Fibroblast of lung (primary cell): ENCODE results near the gene OCA2. TPM values are rescaled to one million over a fixed set of nuclear protein-coding genes. Genes with fewer than 3 reads are reported as not detected.

ENCODE experiments used
- DNase-seq, 2 donors: peaks; one replicate each; pipeline versions ENCODE4 v3.0.0 to v3.0.0-alpha.2; 2010; ENCODE audit warnings: low read depth in 2 of 2
- H2AFZ ChIP-seq: 2 replicates; pipeline ENCODE4 v1.5.1; 2012; ENCODE audit warnings: low read length, control low read depth, inconsistent platforms
- H3K27ac ChIP-seq: 2 replicates; pipeline ENCODE4 v1.5.1; 2011; ENCODE audit warnings: low read length, control low read depth; ENCODE audit not compliant: insufficient read depth
- H3K27me3 ChIP-seq: 2 replicates; pipeline ENCODE4 v1.5.1; 2011; ENCODE audit warnings: mild to moderate bottlenecking, low read length; ENCODE audit not compliant: control insufficient read depth, insufficient read depth
- H3K36me3 ChIP-seq: 2 replicates; pipeline ENCODE4 v1.5.1; 2011; ENCODE audit warnings: low read length; ENCODE audit not compliant: control insufficient read depth, insufficient read depth
- H3K4me1 ChIP-seq: 2 replicates; pipeline ENCODE4 v1.5.1; 2011; ENCODE audit warnings: low read length; ENCODE audit not compliant: control insufficient read depth, insufficient read depth; ENCODE audit errors: extremely low read depth
- H3K4me2 ChIP-seq: 2 replicates; pipeline ENCODE4 v1.5.1; 2011; ENCODE audit warnings: low read length, control low read depth; ENCODE audit not compliant: insufficient read depth; ENCODE audit errors: extremely low read depth
- H3K4me3 ChIP-seq, 4 experiments: fragments of 200-600 bp in 1 of 4; sonication (generic) in 1 of 4; replicated peaks in 1 of 4; 2 replicates each; pipeline ENCODE4 v1.5.1; 2011 to 2016; ENCODE audit warnings: low read length in 4 of 4, low read depth in 3 of 4, mild to moderate bottlenecking in 3 of 4, control low read depth in 2 of 4, inconsistent platforms in 1 of 4, mixed read lengths in 1 of 4; ENCODE audit not compliant: insufficient read depth in 1 of 4; ENCODE audit errors: control extremely low read depth in 1 of 4
- H3K79me2 ChIP-seq: 2 replicates; pipeline ENCODE4 v1.5.1; 2012; ENCODE audit warnings: mild to moderate bottlenecking, low read length, inconsistent platforms; ENCODE audit not compliant: control insufficient read depth, insufficient read depth
- H3K9ac ChIP-seq: 2 replicates; pipeline ENCODE4 v1.5.1; 2011; ENCODE audit warnings: mild to moderate bottlenecking, low read length, control low read depth; ENCODE audit not compliant: insufficient read depth
- H3K9me3 ChIP-seq: 2 replicates; pipeline ENCODE4 v1.5.1; 2012; ENCODE audit warnings: low read depth, low read length; ENCODE audit not compliant: control insufficient read depth, insufficient read depth
- H4K20me1 ChIP-seq: 2 replicates; pipeline ENCODE4 v1.5.1; 2011; ENCODE audit warnings: low read length; ENCODE audit not compliant: control insufficient read depth, insufficient read depth; ENCODE audit errors: extremely low read depth
- EZH2 ChIP-seq: IDR thresholded peaks from 2 replicates; pipeline ENCODE4 v1.5.1; 2012; ENCODE audit warnings: low read length, control low read depth, mild to moderate bottlenecking; ENCODE audit errors: missing control alignments
- polyA plus RNA-seq, 2 donors: library from polyadenylated mRNA; depleted of rRNA in 1 of 2; stranded (reverse) in 1 of 2; unstranded in 1 of 2; fragments of >200 nt; gene quantifications; 2 replicates each; pipeline ENCODE4 v1.2.1, GENCODE V29; 2011 to 2012; ENCODE audit warnings: missing spikeins in 1 of 2
- total RNA-seq: library from RNA; depleted of rRNA; stranded (reverse); fragments of >200 nt; gene quantifications from 2 replicates; pipeline ENCODE4 v1.2.1, GENCODE V29; 2014
- TF ChIP-seq, protein P1 (sequence below), 2 donors: IDR thresholded peaks in 1 of 2; conservative IDR thresholded peaks in 1 of 2; 1 replicate in 1 of 2; 2 replicates in 1 of 2; pipeline ENCODE4 v1.5.1; 2011 to 2012; ENCODE audit warnings: low read length in 2 of 2, control low read depth in 1 of 2, inconsistent platforms in 1 of 2, low read depth in 1 of 2, mild to moderate bottlenecking in 1 of 2

The OCA2 gene
- total and polyA plus RNA-seq, 2 donors (not counting 1 experiment from before 2014, with no cell fraction given) = not detected

DNA sequence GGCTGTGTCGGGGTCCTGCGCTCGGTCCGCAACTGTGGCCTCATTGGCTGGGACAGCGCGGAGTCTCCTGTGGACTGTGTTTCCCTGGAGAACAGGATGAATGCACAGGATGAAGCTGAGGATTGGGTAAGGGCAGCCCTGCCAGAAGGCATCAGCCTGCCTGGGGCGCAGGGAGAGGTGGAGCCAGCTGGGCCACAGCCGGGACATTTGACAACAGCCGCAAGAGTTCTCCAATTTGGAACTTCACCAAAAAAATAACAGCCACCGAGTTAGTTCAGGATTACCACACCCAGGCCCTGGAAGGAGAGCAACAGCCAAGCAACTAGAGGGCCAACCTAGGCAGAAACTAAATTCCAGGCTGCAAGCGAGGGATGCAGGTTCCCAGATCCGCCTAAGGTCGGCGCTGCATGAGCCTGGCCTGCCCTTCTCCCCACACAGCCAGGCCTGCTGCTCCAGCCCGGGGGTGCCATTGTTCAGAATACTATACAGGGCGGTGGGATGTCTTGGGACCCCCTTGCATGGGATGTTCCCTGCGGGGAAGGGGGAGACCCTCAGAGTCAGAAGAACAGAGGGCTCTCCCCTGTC lies 229.3 kb downstream of the OCA2 start:
- Histone ChIP-seq H3K79me2 (no peaks in the 10 kb centered on the region), H3K27me3 (no peaks in the 10 kb centered on the region), H3K4me2 (no peak overlapping the region), H3K36me3 (no peaks in the 10 kb centered on the region), H3K9me3 (no peaks in the 10 kb centered on the region), H3K4me1 (no peaks in the 10 kb centered on the region), H3K27ac (no peak overlapping the region), H2AFZ (no peak overlapping the region), H4K20me1 (no peaks in the 10 kb centered on the region), H3K9ac (no peak overlapping the region), H3K4me3 (no peak overlapping the region)
- no peak for DNase-seq
- TF ChIP-seq, protein P1, sequence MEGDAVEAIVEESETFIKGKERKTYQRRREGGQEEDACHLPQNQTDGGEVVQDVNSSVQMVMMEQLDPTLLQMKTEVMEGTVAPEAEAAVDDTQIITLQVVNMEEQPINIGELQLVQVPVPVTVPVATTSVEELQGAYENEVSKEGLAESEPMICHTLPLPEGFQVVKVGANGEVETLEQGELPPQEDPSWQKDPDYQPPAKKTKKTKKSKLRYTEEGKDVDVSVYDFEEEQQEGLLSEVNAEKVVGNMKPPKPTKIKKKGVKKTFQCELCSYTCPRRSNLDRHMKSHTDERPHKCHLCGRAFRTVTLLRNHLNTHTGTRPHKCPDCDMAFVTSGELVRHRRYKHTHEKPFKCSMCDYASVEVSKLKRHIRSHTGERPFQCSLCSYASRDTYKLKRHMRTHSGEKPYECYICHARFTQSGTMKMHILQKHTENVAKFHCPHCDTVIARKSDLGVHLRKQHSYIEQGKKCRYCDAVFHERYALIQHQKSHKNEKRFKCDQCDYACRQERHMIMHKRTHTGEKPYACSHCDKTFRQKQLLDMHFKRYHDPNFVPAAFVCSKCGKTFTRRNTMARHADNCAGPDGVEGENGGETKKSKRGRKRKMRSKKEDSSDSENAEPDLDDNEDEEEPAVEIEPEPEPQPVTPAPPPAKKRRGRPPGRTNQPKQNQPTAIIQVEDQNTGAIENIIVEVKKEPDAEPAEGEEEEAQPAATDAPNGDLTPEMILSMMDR (conservative IDR thresholded peaks at IDR 0.05 in 1 of 2, IDR thresholded peaks at IDR 0.05 in 1 of 2; ENCODE audit: low read depth in 1 of 2, low read length in 2 of 2) = no peak
- TF ChIP-seq EZH2 = no peak

DNA sequence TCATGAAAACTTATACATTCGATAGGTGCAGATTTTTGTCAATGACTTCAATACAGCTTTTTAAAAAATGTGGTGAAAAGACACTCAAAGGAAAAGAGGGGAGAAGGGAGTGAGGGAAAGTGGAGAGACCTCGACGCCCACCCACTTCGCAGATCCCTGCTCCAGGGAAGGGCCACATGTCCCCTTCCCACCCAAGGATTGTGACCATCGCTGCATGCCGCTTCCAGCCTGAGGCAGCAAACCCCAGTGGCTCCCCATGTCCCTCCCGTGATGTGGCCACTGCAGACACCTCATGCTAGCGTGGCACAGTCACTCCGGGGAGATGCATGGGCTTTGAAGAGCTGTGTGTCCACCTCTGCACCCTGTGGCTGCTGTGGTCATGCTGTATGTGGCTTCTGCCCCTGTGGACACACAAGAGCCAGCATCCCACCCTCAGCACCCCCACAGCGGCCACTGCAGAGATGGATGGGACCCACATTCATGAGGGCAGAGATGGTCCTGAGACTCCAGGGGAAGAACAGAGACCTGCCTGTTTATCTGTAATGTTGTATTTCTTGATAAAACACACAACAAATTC lies 230.2 kb downstream of the OCA2 start:
- H3K36me3 ChIP-seq = no peaks in the 10 kb centered on the region
- H3K27me3 ChIP-seq = no peaks in the 10 kb centered on the region
- H3K4me1 ChIP-seq = no peaks in the 10 kb centered on the region
- H2AFZ ChIP-seq = no peak overlapping the region
- no peaks in the 10 kb centered on the region for H4K20me1 ChIP-seq
- no peak overlapping the region for H3K9ac ChIP-seq
- no peak overlapping the region for H3K27ac ChIP-seq
- H3K9me3 ChIP-seq = no peaks in the 10 kb centered on the region
- no peak overlapping the region for H3K4me2 ChIP-seq
- DNase-seq = no peak
- TF ChIP-seq, protein P1 (conservative IDR thresholded peaks at IDR 0.05 in 1 of 2, IDR thresholded peaks at IDR 0.05 in 1 of 2; ENCODE audit: low read depth in 1 of 2, low read length in 2 of 2) = no peak
- no peak for TF ChIP-seq EZH2
- no peaks in the 10 kb centered on the region for H3K79me2 ChIP-seq
- H3K4me3 ChIP-seq = no peak overlapping the region

DNA sequence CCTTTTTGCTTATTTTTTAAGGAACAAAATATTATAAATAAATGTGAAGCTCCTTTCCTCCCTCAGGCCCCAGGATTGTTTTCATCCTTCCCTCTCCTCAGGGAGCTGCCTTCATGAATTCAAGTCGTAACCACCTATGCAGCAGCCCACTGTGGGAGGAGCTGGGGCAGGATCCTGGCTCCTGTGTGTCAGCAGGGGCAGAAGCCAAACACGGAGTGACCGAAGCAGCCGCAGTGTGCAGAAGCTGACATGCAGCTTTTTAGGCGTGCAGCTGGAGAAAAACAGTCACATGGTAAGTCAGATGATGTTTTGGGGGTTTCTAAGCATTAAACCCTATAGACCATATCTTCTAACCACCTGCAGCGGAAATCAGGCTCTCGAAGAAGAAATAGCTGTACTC lies 231.3 kb downstream of the OCA2 start:
- H3K9me3 ChIP-seq = no peaks in the 10 kb centered on the region
- H3K4me3 ChIP-seq = no peak overlapping the region
- H3K27me3 ChIP-seq = no peaks in the 10 kb centered on the region
- H3K27ac ChIP-seq = no peak overlapping the region
- H3K79me2 ChIP-seq = no peaks in the 10 kb centered on the region
- no peaks in the 10 kb centered on the region for H3K36me3 ChIP-seq
- no peak overlapping the region for H2AFZ ChIP-seq
- no peak overlapping the region for H3K4me2 ChIP-seq
- H3K4me1 ChIP-seq = no peaks in the 10 kb centered on the region
- TF ChIP-seq, protein P1 (conservative IDR thresholded peaks at IDR 0.05 in 1 of 2, IDR thresholded peaks at IDR 0.05 in 1 of 2; ENCODE audit: low read depth in 1 of 2, low read length in 2 of 2) = no peak
- TF ChIP-seq EZH2 = no peak
- no peak for DNase-seq
- no peaks in the 10 kb centered on the region for H4K20me1 ChIP-seq
- no peak overlapping the region for H3K9ac ChIP-seq
